Activated CD8-positive, alpha-beta T cell treated with anti-CD3 and anti-CD28 coated beads, Interleukin-2, amount 10 ng/mL, durations not matched to agents 7 days and 5 days (primary cell): ENCODE results near the gene NME7. TPM values are rescaled to one million over a fixed set of nuclear protein-coding genes. Genes with fewer than 3 reads are reported as not detected.
"Not testable (repeated sequence)": the region's sequence is repeated elsewhere in the genome, so short reads cannot be mapped to it uniquely, and the experiment has no call there.

Source experiments
- ATAC-seq: fragments of 150-1000 bp; cut with Tn5 transposase; one replicate; pipeline ENCODE4 v1.10.0; 2021; ENCODE audit warnings: moderate library complexity
- CTCF ChIA-PET: fragments of 350-600 bp; sonication (Branson Sonifier 250); formaldehyde crosslinking; loops from one replicate; lab custom pipeline; 2021; ENCODE audit warnings: antibody characterized with exemption; lab: Charles Lee
- POLR2A ChIA-PET: fragments of 350-600 bp; sonication (Branson Sonifier 250); formaldehyde crosslinking; loops from one replicate; lab custom pipeline; 2021; ENCODE audit warnings: antibody characterized with exemption; lab: Charles Lee
- DNase-seq: peaks from one replicate; pipeline ENCODE4 v3.0.0-alpha.2; 2020
- H3K27ac Mint-ChIP-seq: one replicate; pipeline ENCODE4 v1.8.0; 2021; ENCODE audit warnings: mild to moderate bottlenecking, mixed read lengths
- H3K27me3 Mint-ChIP-seq: one replicate; pipeline ENCODE4 v1.8.0; 2021; ENCODE audit warnings: low read depth, mixed read lengths
- H3K36me3 Mint-ChIP-seq: one replicate; pipeline ENCODE4 v1.8.0; 2021; ENCODE audit warnings: low read depth, mixed read lengths
- H3K4me1 Mint-ChIP-seq: one replicate; pipeline ENCODE4 v1.8.0; 2021; ENCODE audit warnings: low read depth, mixed read lengths
- H3K4me3 Mint-ChIP-seq: one replicate; pipeline ENCODE4 v1.8.0; 2021; ENCODE audit warnings: mild to moderate bottlenecking, mixed read lengths
- H3K9me3 Mint-ChIP-seq: one replicate; pipeline ENCODE4 v1.8.0; 2022; ENCODE audit warnings: mixed read lengths; ENCODE audit not compliant: insufficient read depth
- total RNA-seq, 2 experiments: library from RNA; stranded (reverse); gene quantifications; one replicate each; pipeline ENCODE4 v1.2.3, GENCODE V29; 2021

NME7 gene
- total RNA-seq, 2 experiments from 2014 or later = 20.9 to 23.2 TPM

- Mint-ChIP-seq H3K4me3 (no peak overlapping the region), H3K9me3 (no peaks in the 10 kb centered on the region), H3K27me3 (no peaks in the 10 kb centered on the region), H3K4me1 (no peaks in the 10 kb centered on the region), H3K36me3 (peaks cover 33% of the 10 kb centered on the region), H3K27ac (no peak overlapping the region)
- ChIA-PET POLR2A (no interaction called here), CTCF (no interaction called here)
- DNase-seq (no peak), ATAC-seq (no peak)
Measured at GRCh38 chr1:169130683-169131082, 236.9 kb downstream of the NME7 start.

DNA sequence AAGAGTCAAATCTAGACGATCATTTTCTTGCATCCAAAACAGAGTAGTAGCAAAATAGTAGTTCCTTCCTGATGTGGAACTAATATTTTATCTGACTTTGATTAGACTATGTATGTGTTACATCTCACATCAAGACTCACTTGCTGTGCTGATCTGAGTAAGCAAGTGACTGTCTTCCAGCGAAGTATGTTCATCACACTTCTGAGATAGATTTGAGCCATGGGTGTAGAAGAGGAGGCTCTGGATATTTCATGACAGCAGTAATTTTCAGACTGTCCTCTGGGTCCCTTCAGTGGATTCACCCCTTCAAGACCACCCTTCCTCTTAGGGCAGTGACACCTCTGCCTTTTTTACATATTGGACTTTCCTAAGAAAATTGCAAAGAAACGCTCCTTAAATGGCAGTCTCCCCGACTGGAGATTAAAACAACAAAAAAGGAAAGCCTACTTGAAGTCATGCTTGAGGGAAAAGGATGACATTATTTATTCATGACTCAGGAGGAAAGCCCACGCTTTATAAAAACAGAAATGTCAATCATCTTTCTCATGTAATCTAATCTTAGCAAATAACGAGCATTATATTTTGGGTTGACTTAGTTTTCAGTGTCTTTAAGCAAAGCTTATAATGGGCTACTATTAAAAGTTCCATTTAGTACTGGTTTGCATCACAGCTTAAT is 238.3 kb downstream of the NME7 start:
- Mint-ChIP-seq H3K4me1 (no peaks in the 10 kb centered on the region), H3K36me3 (peaks cover 42% of the 10 kb centered on the region), H3K27ac (no peak overlapping the region), H3K27me3 (no peaks in the 10 kb centered on the region), H3K4me3 (no peak overlapping the region), H3K9me3 (no peaks in the 10 kb centered on the region)
- ChIA-PET POLR2A (interaction anchor here (0.5 kb wide), 1 partner anchor 22 kb away, joined by 4 read pairs; no protein-coding TSS in a partner anchor), CTCF (interaction anchor here (0.9 kb wide), 1 partner anchor 40 kb away, joined by 3 read pairs; no protein-coding TSS in a partner anchor)
- DNase-seq (no peak), ATAC-seq (no peak)

DNA sequence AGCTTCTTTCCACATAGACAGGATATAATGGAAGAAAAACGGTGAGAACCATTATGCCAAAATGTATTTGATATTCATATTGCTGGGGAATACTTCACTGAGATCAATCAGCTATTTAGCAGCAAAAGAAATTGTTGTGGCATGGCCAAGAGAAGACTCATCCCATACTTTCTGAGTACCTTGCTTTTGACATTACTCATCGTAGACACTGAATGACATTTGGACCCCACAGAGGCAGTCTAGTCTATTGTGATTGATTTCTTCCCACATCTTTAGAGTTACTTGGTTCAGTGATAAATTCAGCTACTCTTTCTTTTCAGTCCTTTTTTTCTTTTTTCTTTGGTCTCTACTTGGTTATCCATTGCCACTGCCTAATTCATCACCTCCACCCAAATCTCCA is 239.0 kb downstream of the NME7 start:
- ATAC-seq = no peak
- CTCF ChIA-PET = interaction anchor here (0.8 kb wide), 1 partner anchor 525 kb away, joined by 3 read pairs; no protein-coding TSS in a partner anchor
- no peak overlapping the region for H3K4me3 Mint-ChIP-seq
- peaks cover 42% of the 10 kb centered on the region for H3K36me3 Mint-ChIP-seq
- POLR2A ChIA-PET = no interaction called here
- no peaks in the 10 kb centered on the region for H3K4me1 Mint-ChIP-seq
- H3K9me3 Mint-ChIP-seq = no peaks in the 10 kb centered on the region
- H3K27ac Mint-ChIP-seq = no peak overlapping the region
- no peak for DNase-seq
- no peaks in the 10 kb centered on the region for H3K27me3 Mint-ChIP-seq

DNA sequence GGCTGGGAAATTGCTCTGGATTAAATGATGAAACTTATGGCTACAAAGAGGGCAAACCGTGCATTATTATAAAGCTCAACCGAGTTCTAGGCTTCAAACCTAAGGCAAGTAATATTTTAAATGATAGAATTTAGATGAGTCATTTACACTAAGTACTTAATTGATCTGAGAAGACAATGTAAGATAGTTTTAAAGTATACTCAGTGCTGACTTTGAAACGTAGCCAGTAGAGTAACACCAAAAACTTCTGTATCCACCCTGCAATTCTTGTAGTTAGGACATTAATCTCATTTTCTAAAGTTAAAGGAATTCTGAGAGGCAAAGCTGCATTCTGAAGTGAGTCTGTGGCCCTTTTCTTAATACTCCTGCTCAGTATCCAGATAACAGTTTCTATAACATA is 240.3 kb downstream of the NME7 start:
- H3K27me3 Mint-ChIP-seq = no peaks in the 10 kb centered on the region
- CTCF ChIA-PET = interaction anchor here (0.6 to 1.4 kb wide), 4 partner anchors 11 to 1445 kb away, joined by 3 to 4 read pairs (median 3); no protein-coding TSS in a partner anchor
- H3K27ac Mint-ChIP-seq = no peak overlapping the region
- no peak for ATAC-seq
- POLR2A ChIA-PET = no interaction called here
- H3K9me3 Mint-ChIP-seq = no peaks in the 10 kb centered on the region
- H3K36me3 Mint-ChIP-seq = peaks cover 38% of the 10 kb centered on the region
- H3K4me3 Mint-ChIP-seq = no peak overlapping the region
- no peaks in the 10 kb centered on the region for H3K4me1 Mint-ChIP-seq
- no peak for DNase-seq

DNA sequence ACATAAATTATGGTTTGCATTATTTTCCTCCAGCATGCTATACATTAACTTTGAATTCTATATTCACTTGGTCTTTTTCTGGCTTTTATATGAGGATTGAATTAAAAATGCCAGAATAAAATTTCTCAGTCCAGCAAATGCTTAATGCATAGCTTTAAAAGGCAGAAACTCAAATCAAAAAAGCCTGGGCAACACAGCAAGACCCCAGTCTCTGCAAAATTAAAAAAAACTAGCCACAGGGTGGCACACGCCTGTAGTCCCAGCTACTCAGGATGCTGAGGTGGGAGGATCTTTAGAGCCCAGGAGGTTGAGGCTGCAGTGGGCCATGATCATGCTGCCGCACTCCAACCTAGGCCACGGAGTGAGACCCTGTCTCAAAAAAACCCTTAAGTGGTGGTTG is 241.3 kb downstream of the NME7 start:
- H3K27ac Mint-ChIP-seq = no peak overlapping the region
- DNase-seq (no peak), ATAC-seq (no peak)
- no peaks in the 10 kb centered on the region for H3K9me3 Mint-ChIP-seq
- CTCF ChIA-PET = interaction anchor here (0.6 to 1.4 kb wide), 5 partner anchors 10 to 1446 kb away, joined by 3 to 4 read pairs (median 3); no protein-coding TSS in a partner anchor
- H3K4me3 Mint-ChIP-seq = no peak overlapping the region
- POLR2A ChIA-PET = no interaction called here
- H3K27me3 Mint-ChIP-seq = no peaks in the 10 kb centered on the region
- peaks cover 35% of the 10 kb centered on the region for H3K36me3 Mint-ChIP-seq
- H3K4me1 Mint-ChIP-seq = no peaks in the 10 kb centered on the region

GRCh38 chr1:169125597-169125996 is 242.0 kb downstream of the NME7 start:
- CTCF ChIA-PET = interaction anchor here (1.2 kb wide), 1 partner anchor 223 kb away, joined by 3 read pairs; no protein-coding TSS in a partner anchor
- H3K9me3 Mint-ChIP-seq, ATAC-seq, H3K27me3 Mint-ChIP-seq, H3K4me1 Mint-ChIP-seq, H3K27ac Mint-ChIP-seq, H3K4me3 Mint-ChIP-seq, DNase-seq, POLR2A ChIA-PET: not testable (repeated sequence)
- peaks cover 33% of the 10 kb centered on the region for H3K36me3 Mint-ChIP-seq

DNA sequence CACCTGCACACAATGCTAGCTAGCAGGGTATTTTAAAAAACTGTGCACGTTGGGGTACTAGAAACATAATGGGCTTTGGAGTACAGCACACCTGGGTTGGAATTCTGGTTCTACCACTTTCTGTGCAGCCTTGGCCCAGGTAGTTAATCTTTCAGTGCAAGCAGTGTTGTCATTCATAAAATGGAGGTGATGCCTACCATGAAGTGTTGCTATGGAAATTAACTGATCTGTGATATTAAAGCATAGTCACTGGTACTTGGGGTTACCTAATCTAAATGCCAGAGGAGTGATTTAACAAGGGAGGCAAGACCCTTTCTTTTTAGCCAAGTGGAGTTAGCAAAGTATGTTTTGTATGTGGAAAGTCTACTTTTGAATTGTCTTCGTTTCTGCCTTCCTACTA is 243.1 kb downstream of the NME7 start:
- POLR2A ChIA-PET = interaction anchor here (0.7 kb wide), 1 partner anchor 21 kb away, joined by 3 read pairs; no protein-coding TSS in a partner anchor
- no peak for ATAC-seq
- no peak overlapping the region for H3K4me3 Mint-ChIP-seq
- peaks cover 30% of the 10 kb centered on the region for H3K36me3 Mint-ChIP-seq
- no peaks in the 10 kb centered on the region for H3K4me1 Mint-ChIP-seq
- H3K27ac Mint-ChIP-seq = no peak overlapping the region
- DNase-seq = no peak
- no peaks in the 10 kb centered on the region for H3K9me3 Mint-ChIP-seq
- CTCF ChIA-PET = no interaction called here
- no peaks in the 10 kb centered on the region for H3K27me3 Mint-ChIP-seq

DNA sequence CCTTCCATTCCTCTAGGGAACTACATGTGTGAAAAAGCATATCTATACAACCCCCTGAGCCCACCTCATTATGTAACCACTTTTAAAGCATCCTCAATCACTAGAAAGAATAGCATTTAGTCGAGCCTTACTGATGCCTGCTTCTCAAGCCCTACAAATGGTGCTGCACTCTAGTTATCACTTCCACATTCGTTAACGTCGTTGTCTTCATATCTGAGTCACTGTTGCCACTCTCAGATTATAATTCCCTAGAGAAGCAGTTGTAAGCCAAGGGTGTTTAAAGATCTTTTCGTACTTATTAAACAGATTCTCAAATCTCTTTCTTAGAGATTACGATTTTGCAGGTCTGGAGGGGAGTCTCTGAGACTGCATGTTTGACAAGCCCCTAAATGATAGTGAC is 244.6 kb downstream of the NME7 start:
- Mint-ChIP-seq H3K9me3 (no peaks in the 10 kb centered on the region), H3K27ac (no peak overlapping the region), H3K27me3 (no peaks in the 10 kb centered on the region), H3K36me3 (peaks cover 22% of the 10 kb centered on the region), H3K4me1 (no peaks in the 10 kb centered on the region), H3K4me3 (no peak overlapping the region)
- ATAC-seq = no peak
- DNase-seq = no peak
- CTCF ChIA-PET = no interaction called here
- POLR2A ChIA-PET = no interaction called here

DNA sequence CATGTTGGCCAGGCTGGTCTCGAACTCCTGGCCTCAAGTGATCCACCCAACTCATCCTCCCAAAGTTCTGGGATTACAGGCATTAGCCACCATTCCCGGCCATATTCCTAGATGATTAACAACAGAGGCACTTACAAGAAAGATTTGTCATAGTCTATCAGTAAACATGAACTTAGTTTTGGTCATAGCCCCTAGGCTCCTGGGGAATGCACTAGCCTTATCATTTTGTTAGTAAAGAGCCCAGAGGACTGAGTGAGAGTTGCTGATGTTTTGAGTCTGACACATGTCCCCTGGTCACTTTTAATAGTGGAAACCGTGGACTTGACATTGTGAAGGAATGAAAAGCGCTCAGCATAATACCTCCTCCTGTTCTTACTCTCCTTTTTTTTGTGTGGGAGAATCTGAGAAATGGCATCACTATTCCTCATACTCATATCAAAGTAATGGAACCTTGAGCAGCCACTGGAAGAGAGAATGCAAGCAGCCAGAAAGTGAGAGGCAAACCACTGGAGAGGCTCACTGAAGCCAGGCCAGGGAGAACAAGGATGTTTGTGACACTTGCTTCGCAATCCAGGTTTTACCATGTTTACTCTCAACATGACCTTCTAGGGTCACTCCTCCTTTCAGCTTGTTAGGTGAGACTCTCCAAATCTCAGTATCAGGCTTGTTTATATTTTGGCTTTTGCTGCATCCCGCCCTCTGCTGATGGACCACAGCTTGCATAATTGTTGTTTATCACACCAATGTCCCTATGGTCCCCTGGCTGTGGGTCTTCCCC is 246.3 kb downstream of the NME7 start:
- ChIA-PET CTCF (no interaction called here), POLR2A (no interaction called here)
- Mint-ChIP-seq H3K27me3 (no peaks in the 10 kb centered on the region), H3K9me3 (no peaks in the 10 kb centered on the region), H3K36me3 (peaks cover 20% of the 10 kb centered on the region), H3K4me1 (peaks cover 5% of the 10 kb centered on the region), H3K4me3 (no peak overlapping the region), H3K27ac (no peak overlapping the region)
- ATAC-seq (no peak), DNase-seq (no peak)

DNA sequence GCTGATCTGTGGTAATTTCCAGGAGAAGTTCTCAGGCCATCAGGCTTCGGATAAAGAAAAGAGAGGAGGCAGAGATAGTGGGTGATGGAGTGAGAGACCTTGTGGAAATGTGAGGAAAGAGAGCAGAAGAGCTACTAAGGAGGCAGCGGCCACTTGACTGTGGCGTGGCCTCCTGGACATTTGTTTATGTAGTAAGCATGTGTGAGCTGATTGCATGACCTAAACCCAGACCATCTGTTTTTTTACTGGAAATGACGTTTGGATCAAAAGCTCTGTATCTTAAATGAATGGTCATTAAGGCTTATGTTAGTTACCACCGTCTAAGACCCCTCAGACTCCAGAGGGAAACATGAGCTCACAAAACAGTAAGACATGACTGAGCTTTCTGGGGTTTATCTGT is 247.5 kb downstream of the NME7 start:
- Mint-ChIP-seq H3K27ac (no peak overlapping the region), H3K9me3 (no peaks in the 10 kb centered on the region), H3K4me3 (no peak overlapping the region), H3K36me3 (peaks cover 22% of the 10 kb centered on the region), H3K27me3 (no peaks in the 10 kb centered on the region), H3K4me1 (peaks cover 8% of the 10 kb centered on the region)
- ChIA-PET POLR2A (no interaction called here), CTCF (interaction anchor here (1.0 kb wide), 1 partner anchor 13 kb away, joined by 3 read pairs; no protein-coding TSS in a partner anchor)
- DNase-seq (no peak), ATAC-seq (no peak)

GRCh38 chr1:169119405-169119804 is 248.2 kb downstream of the NME7 start:
- no peak for ATAC-seq
- POLR2A ChIA-PET = no interaction called here
- H3K4me1 Mint-ChIP-seq = peaks cover 8% of the 10 kb centered on the region
- DNase-seq = no peak
- H3K9me3 Mint-ChIP-seq = no peaks in the 10 kb centered on the region
- H3K27ac Mint-ChIP-seq = no peak overlapping the region
- peaks cover 19% of the 10 kb centered on the region for H3K36me3 Mint-ChIP-seq
- no peaks in the 10 kb centered on the region for H3K27me3 Mint-ChIP-seq
- CTCF ChIA-PET = interaction anchor here (1.0 kb wide), 1 partner anchor 12 kb away, joined by 3 read pairs; no protein-coding TSS in a partner anchor
- no peak overlapping the region for H3K4me3 Mint-ChIP-seq

GRCh38 chr1:169118227-169118626 is 249.4 kb downstream of the NME7 start:
- H3K27me3 Mint-ChIP-seq = no peaks in the 10 kb centered on the region
- no peak for DNase-seq
- POLR2A ChIA-PET = no interaction called here
- H3K27ac Mint-ChIP-seq = no peak overlapping the region
- no peak for ATAC-seq
- CTCF ChIA-PET = interaction anchor here (0.7 kb wide), 1 partner anchor 11 kb away, joined by 3 read pairs; no protein-coding TSS in a partner anchor
- H3K4me3 Mint-ChIP-seq = no peak overlapping the region
- H3K36me3 Mint-ChIP-seq = peaks cover 27% of the 10 kb centered on the region
- no peaks in the 10 kb centered on the region for H3K9me3 Mint-ChIP-seq
- peaks cover 8% of the 10 kb centered on the region for H3K4me1 Mint-ChIP-seq
